Psoas muscle (tissue), 8 donors: ENCODE data around the gene C4orf54. TPM values are rescaled to one million over a fixed set of nuclear protein-coding genes. Genes with fewer than 3 reads are reported as not detected.

Source experiments
- ATAC-seq, 4 donors: fragments of 200-7000 bp; cut with Tn5 transposase; one replicate each; pipeline ENCODE4 v1.9.1; 2020; ENCODE audit warnings: moderate library complexity in 3 of 4, mild to moderate bottlenecking in 2 of 4
- DNase-seq, 2 donors: peaks; one replicate each; pipeline ENCODE4 v3.0.0-alpha.2; 2020
- H3K27ac ChIP-seq: fragments of 200-600 bp; one replicate; pipeline ENCODE4 v1.8.0; 2022
- H3K27me3 ChIP-seq, 3 donors: fragments of 200-600 bp in 1 of 3; one replicate each; pipeline versions ENCODE4 v1.6.1 to v1.8.0; 2013 to 2022; ENCODE audit warnings: low read length in 2 of 3, mild to moderate bottlenecking in 2 of 3, moderate library complexity in 1 of 3; ENCODE audit not compliant: insufficient read depth in 3 of 3
- H3K36me3 ChIP-seq, 2 donors: fragments of 200-600 bp in 1 of 2; one replicate each; pipeline versions ENCODE4 v1.6.1 to v1.8.0; 2013 to 2022; ENCODE audit warnings: low read depth in 1 of 2, mild to moderate bottlenecking in 1 of 2, moderate library complexity in 1 of 2; ENCODE audit not compliant: insufficient read depth in 1 of 2
- H3K4me1 ChIP-seq: fragments of 200-600 bp; one replicate; pipeline ENCODE4 v1.8.0; 2022
- H3K4me3 ChIP-seq: fragments of 200-600 bp; one replicate; pipeline ENCODE4 v1.8.0; 2022; ENCODE audit warnings: mild to moderate bottlenecking
- H3K9me3 ChIP-seq: fragments of 200-600 bp; one replicate; pipeline ENCODE4 v1.8.0; 2022
- WGBS, 3 donors: extraction: QIAGEN DNeasy Blood & Tissue Kit; methylation state at CpG; one replicate each; pipeline versions ENCODE4 v1.1.6 to v1.1.7; 2013; 5-methylcytosine and 5-hydroxymethylcytosine counted together
- intact Hi-C, 2 donors: fragments of 100-400 bp; cut with DNase I; formaldehyde crosslinking; loops; one replicate each; pipeline versions ENCODE4 v1.11.0 to v1.14.2; 2022
- polyA plus RNA-seq, 3 donors: library from polyadenylated mRNA; stranded (reverse); fragments of 200-250 nt; gene quantifications; one replicate each; pipeline ENCODE4 v1.2.3, GENCODE V29; 2013
- total RNA-seq, 4 donors: library from RNA; stranded (reverse); fragmentation: NEBNext Ultra II Directional in 2 of 4; extraction: Animal tissue kit (Norgen Biotek cat#: 25700) in 2 of 4; gene quantifications; one replicate each; pipeline versions ENCODE4 v1.2.1 to v1.2.4, GENCODE V29; 2021 to 2023
- TF ChIP-seq, protein P1 (sequence below): fragments of 200-600 bp; IDR thresholded peaks from one replicate; pipeline ENCODE4 v1.8.0; 2022; ENCODE audit warnings: antibody characterized with exemption
- donor health status: healthy with polysubstance abuse.
- donor health status: DM: no; HTN: no; CAD: no; lungs with moderate emphysema.
- donor health status: Bipolar disorder and iron deficiency.
- donor health status: healthy.
- donor health status: DM: yes; HTN: yes; CAD: no.
- donor health status: DM: no; HTN: no; CAD: no.
- donor health status: DM: no; HTN: no; CAD: no.
- donor health status: DM: yes; HTN: yes; CAD: no.

C4orf54 gene
- total and polyA plus RNA-seq, 7 donors = 3.3 to 151 (median 58.1) TPM

DNA sequence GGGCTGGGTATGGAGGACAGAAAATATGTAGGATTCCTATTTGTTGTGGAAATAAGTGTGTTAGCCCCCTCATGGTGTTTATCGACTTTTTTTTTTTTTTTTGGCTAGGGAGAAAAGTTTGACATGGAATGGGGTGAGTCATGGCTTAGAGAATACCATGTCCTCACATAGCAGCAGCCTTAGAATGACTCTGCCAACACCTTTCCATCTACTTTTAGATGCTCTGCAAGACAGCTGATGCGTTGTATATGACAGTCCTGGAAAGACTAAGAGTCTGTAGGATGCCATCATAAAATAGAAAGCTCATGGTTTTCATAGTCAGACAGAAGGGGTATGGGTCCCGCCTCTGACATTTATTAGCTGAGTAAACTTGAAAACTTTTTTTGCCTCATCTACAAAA is 45.3 kb downstream of the C4orf54 start:
- no peak overlapping the region for H3K4me3 ChIP-seq
- DNase-seq = no peak
- peaks cover 41% of the 10 kb centered on the region for H3K4me1 ChIP-seq
- TF ChIP-seq, protein P1, sequence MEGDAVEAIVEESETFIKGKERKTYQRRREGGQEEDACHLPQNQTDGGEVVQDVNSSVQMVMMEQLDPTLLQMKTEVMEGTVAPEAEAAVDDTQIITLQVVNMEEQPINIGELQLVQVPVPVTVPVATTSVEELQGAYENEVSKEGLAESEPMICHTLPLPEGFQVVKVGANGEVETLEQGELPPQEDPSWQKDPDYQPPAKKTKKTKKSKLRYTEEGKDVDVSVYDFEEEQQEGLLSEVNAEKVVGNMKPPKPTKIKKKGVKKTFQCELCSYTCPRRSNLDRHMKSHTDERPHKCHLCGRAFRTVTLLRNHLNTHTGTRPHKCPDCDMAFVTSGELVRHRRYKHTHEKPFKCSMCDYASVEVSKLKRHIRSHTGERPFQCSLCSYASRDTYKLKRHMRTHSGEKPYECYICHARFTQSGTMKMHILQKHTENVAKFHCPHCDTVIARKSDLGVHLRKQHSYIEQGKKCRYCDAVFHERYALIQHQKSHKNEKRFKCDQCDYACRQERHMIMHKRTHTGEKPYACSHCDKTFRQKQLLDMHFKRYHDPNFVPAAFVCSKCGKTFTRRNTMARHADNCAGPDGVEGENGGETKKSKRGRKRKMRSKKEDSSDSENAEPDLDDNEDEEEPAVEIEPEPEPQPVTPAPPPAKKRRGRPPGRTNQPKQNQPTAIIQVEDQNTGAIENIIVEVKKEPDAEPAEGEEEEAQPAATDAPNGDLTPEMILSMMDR = no peak
- no peaks in the 10 kb centered on the region for H3K27me3 ChIP-seq
- WGBS, 3 donors = 32 to 45% (median 38%) methylated on average over 3 of the region's 3 CpGs
- no peaks in the 10 kb centered on the region for H3K36me3 ChIP-seq
- intact Hi-C loops = no loop called here
- H3K27ac ChIP-seq = peak overlapping the region; percentile 57
- peak; percentile 83 to 94 (median 90) for ATAC-seq
- no peaks in the 10 kb centered on the region for H3K9me3 ChIP-seq

DNA sequence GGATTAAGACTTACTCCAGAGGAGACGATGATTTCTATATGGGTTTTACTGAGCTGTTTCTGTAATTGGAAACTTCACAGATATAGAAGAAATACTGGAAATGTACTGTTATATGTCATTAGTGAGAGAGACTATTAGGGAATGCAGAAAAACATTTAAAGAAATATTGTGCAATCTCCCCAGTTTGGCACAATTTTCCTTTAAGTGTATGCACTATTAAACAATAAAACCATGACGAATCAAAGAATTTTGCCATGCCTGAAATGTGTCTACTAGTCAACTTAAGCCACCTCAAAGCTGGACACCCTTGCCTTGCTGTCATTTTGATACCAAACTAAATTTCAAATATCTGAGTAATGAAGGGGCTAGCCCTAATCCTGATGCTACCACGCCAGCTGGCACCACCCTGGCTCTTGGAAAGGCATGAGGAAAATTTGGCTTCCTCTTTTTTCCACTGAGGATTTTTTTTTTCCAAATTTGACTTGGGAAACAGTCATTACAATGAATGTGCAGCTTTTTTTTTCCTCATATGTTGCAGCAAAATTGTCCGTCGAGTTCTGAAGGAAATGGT is 46.9 kb downstream of the C4orf54 start:
- Histone ChIP-seq H3K9me3 (no peaks in the 10 kb centered on the region), H3K4me1 (peaks cover 35% of the 10 kb centered on the region), H3K4me3 (peak overlapping the region; percentile 38), H3K27ac (no peak overlapping the region), H3K36me3 (no peaks in the 10 kb centered on the region), H3K27me3 (no peaks in the 10 kb centered on the region)
- WGBS, 3 donors = 35 to 42% (median 35%) methylated on average over 5 of the region's 5 CpGs
- intact Hi-C loops = no loop called here
- DNase-seq (no peak), ATAC-seq (no peak)
- TF ChIP-seq, protein P1 = no peak

DNA sequence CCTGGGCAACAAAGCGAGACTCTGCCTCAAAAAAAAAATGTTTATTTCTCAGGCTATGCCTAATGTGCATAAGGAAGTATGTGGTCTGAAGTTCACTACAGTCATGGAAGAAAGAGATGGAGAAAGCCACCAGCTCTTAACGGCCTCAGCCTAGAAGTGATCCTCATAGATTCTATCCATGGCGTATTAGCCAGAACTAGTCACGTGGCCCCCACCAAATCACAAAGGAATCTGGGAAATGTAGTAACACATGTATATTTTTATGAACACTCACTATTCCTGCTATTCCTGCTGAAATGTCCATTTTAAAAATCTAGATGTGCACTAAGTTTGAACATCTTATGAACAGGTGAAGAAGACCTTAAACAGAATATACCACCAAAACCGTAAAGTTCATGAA is 49.2 kb downstream of the C4orf54 start:
- TF ChIP-seq, protein P1 = no peak
- Histone ChIP-seq H3K4me3 (no peak overlapping the region), H3K36me3 (no peaks in the 10 kb centered on the region), H3K9me3 (no peaks in the 10 kb centered on the region), H3K27ac (no peak overlapping the region), H3K4me1 (peaks cover 22% of the 10 kb centered on the region), H3K27me3 (no peaks in the 10 kb centered on the region)
- 93 to 95% (median 95%) methylated on average over 5 of the region's 5 CpGs for WGBS, 3 donors
- ATAC-seq = no peak
- no peak for DNase-seq
- intact Hi-C loops = loop anchor here in 1 of 2 donors (5.0 kb wide), 1 partner anchor 36 kb away; the partner anchor contains the start of gene MTTP

Other genes starting within 250 kb of the C4orf54 start
- gene ADH7, start 222.5 kb downstream of the C4orf54 start, total RNA-seq = not detected
- not detected for gene ADH7, start 222.5 kb downstream of the C4orf54 start, polyA plus RNA-seq
- not detected for gene C4orf17, start 146.8 kb downstream of the C4orf54 start, total RNA-seq
- not detected for gene C4orf17, start 146.8 kb downstream of the C4orf54 start, polyA plus RNA-seq
- gene TRMT10A, start 93.8 kb downstream of the C4orf54 start, total RNA-seq = 1 to 10 TPM; 2.9 to 4.6 (median 4.3) TPM
- 1 to 10 TPM; 2.1 to 7.2 (median 5.9) TPM for gene TRMT10A, start 93.8 kb downstream of the C4orf54 start, polyA plus RNA-seq
- under 1 TPM; 0.07 to 0.99 (median 0.39) TPM for gene MTTP, start 83.0 kb downstream of the C4orf54 start, total RNA-seq
- gene MTTP, start 83.0 kb downstream of the C4orf54 start, polyA plus RNA-seq = under 1 TPM; 0.04 to 0.44 (median 0.28) TPM
- 1 to 10 TPM in 2 of 4 donors, under 1 TPM in 2; 0.46 to 1.3 (median 0.76) TPM for gene DAPP1, start 159.0 kb upstream of the C4orf54 start, total RNA-seq
- gene DAPP1, start 159.0 kb upstream of the C4orf54 start, polyA plus RNA-seq = under 1 TPM; 0.06 to 0.53 (median 0.18) TPM
- 10 to 100 TPM; 21.6 to 25.8 (median 23.2) TPM for gene LAMTOR3, start 236.6 kb upstream of the C4orf54 start, total RNA-seq
- 10 to 100 TPM; 22.4 to 43.6 (median 34.5) TPM for gene LAMTOR3, start 236.6 kb upstream of the C4orf54 start, polyA plus RNA-seq